A673 (cell line): ENCODE results near the gene MAPK12. TPM values are rescaled to one million over a fixed set of nuclear protein-coding genes. Genes with fewer than 3 reads are reported as not detected.

ENCODE experiments used
- BruUV-seq: library from RNA; stranded (reverse); fragments of 400-500 nt; replicated peaks from 2 replicates; lab custom pipeline; 2021; lab: Mats Ljungman, UMichigan
- CTCF ChIA-PET: fragments of 300-600 bp; sonication (Branson Sonifier 250); formaldehyde crosslinking; loops from one replicate; lab custom pipeline; 2022; ENCODE audit warnings: antibody characterized with exemption; lab: Charles Lee
- POLR2A ChIA-PET: fragments of 300-600 bp; sonication (Branson Sonifier 250); formaldehyde crosslinking; loops from one replicate; lab custom pipeline; 2022; ENCODE audit warnings: antibody characterized with exemption; ENCODE audit not compliant: low non-redundant PET; lab: Charles Lee
- DNase-seq: peaks from one replicate; pipeline ENCODE4 v3.0.0-alpha.2; 2015; ENCODE audit warnings: low spot score
- H3K27ac ChIP-seq: fragments of 200-600 bp; sonication (generic); 2 replicates; pipeline ENCODE4 v1.5.1; 2016; ENCODE audit warnings: mixed run types, low read depth, mild to moderate bottlenecking, mixed read lengths, antibody characterized with exemption, low read length; ENCODE audit not compliant: poor library complexity, severe bottlenecking
- H3K27me3 ChIP-seq: fragments of 200-600 bp; sonication (generic); replicated peaks from 2 replicates; pipeline ENCODE4 v1.6.1; 2017; ENCODE audit warnings: mixed run types, low read depth, mild to moderate bottlenecking, mixed read lengths, antibody characterized with exemption, low read length; ENCODE audit not compliant: insufficient read depth, poor library complexity
- H3K36me3 ChIP-seq: fragments of 200-600 bp; sonication (generic); 2 replicates; pipeline ENCODE4 v1.6.1; 2016; ENCODE audit warnings: mixed run types, mild to moderate bottlenecking, mixed read lengths, antibody characterized with exemption, low read length; ENCODE audit not compliant: insufficient read depth, poor library complexity, severe bottlenecking
- H3K4me1 ChIP-seq: fragments of 200-600 bp; sonication (generic); 2 replicates; pipeline ENCODE4 v1.6.1; 2017; ENCODE audit warnings: mixed run types, mild to moderate bottlenecking, mixed read lengths, antibody characterized with exemption, low read length; ENCODE audit not compliant: insufficient read depth, poor library complexity, severe bottlenecking
- H3K4me3 ChIP-seq: fragments of 200-600 bp; sonication (generic); 2 replicates; pipeline ENCODE4 v1.5.1; 2016; ENCODE audit warnings: low read depth, mixed run types, mild to moderate bottlenecking, mixed read lengths, low read length; ENCODE audit not compliant: poor library complexity, severe bottlenecking
- H3K9me3 ChIP-seq: fragments of 200-600 bp; sonication (generic); 2 replicates; pipeline ENCODE4 v1.6.1; 2016; ENCODE audit warnings: mixed run types, low read depth, mild to moderate bottlenecking, mixed read lengths, antibody characterized with exemption, low read length; ENCODE audit not compliant: poor library complexity, severe bottlenecking
- EZH2 ChIP-seq: fragments of 200-600 bp; sonication (generic); IDR thresholded peaks from 2 replicates; pipeline ENCODE4 v1.6.1; 2017; ENCODE audit warnings: borderline replicate concordance, low read depth, mild to moderate bottlenecking, mixed read lengths, antibody characterized with exemption, low read length; ENCODE audit not compliant: poor library complexity, severe bottlenecking
- intact Hi-C: fragments of 100-400 bp; cut with micrococcal nuclease; formaldehyde crosslinking; loops from one replicate; pipeline ENCODE4 v1.10.0; 2022; ENCODE audit not compliant: unreplicated experiment
- total RNA-seq: library from RNA; stranded (reverse); gene quantifications from 2 replicates; pipeline ENCODE4 v1.2.3, GENCODE V29; 2021
- TF ChIP-seq, protein P1 (sequence below): fragments of 300-800, 200-600 bp; sonication (generic); conservative IDR thresholded peaks from 2 replicates; pipeline ENCODE4 v1.5.1; 2017; ENCODE audit warnings: low read depth, mild to moderate bottlenecking, antibody characterized with exemption, low read length, moderate library complexity, mixed read lengths

MAPK12 gene
- total RNA-seq, 1 experiment from 2014 or later, result 20.8 TPM

DNA sequence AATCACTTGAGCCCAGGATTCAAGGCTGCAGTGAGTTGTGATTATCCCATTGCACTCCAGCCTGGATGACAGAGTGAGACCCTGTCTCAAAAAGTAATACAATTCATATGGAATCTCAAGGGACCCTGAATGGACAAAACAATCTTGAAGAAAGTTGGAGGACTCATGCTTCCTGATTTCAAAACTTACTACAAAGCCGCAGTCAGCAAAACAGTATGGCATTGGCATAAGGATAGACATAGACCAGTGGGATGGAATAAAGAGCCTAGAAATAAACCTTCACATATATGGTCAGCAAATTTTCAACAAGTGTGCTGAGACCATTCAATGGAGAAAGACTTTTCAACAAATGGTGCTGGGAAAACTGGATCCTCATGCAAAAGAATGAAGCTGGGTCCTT lies 58.2 kb downstream of the MAPK12 start:
- Histone ChIP-seq H3K36me3 (peaks cover 33% of the 10 kb centered on the region), H3K9me3 (peaks cover 5% of the 10 kb centered on the region), H3K27ac (no peak overlapping the region), H3K4me1 (peaks cover 10% of the 10 kb centered on the region), H3K4me3 (no peak overlapping the region), H3K27me3 (no peaks in the 10 kb centered on the region)
- POLR2A ChIA-PET, result no interaction called here
- TF ChIP-seq EZH2, result no peak
- TF ChIP-seq, protein P1, sequence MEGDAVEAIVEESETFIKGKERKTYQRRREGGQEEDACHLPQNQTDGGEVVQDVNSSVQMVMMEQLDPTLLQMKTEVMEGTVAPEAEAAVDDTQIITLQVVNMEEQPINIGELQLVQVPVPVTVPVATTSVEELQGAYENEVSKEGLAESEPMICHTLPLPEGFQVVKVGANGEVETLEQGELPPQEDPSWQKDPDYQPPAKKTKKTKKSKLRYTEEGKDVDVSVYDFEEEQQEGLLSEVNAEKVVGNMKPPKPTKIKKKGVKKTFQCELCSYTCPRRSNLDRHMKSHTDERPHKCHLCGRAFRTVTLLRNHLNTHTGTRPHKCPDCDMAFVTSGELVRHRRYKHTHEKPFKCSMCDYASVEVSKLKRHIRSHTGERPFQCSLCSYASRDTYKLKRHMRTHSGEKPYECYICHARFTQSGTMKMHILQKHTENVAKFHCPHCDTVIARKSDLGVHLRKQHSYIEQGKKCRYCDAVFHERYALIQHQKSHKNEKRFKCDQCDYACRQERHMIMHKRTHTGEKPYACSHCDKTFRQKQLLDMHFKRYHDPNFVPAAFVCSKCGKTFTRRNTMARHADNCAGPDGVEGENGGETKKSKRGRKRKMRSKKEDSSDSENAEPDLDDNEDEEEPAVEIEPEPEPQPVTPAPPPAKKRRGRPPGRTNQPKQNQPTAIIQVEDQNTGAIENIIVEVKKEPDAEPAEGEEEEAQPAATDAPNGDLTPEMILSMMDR, result no peak
- no TSS peak for BruUV-seq
- no peak for DNase-seq
- intact Hi-C loops, result no loop called here
- CTCF ChIA-PET, result no interaction called here

Other genes with a start within 250 kb of the MAPK12 start
- gene IL17REL, start 248.9 kb downstream of the MAPK12 start, total RNA-seq, result not detected in 2 replicates
- not detected in 2 replicates for gene TTLL8, start 203.4 kb downstream of the MAPK12 start, total RNA-seq
- gene MLC1, start 176.3 kb downstream of the MAPK12 start, total RNA-seq, result 0.37 and 0.75 TPM in 2 replicates
- gene MOV10L1, start 171.7 kb downstream of the MAPK12 start, total RNA-seq, result 0.33 TPM in 1 of 2 replicates, not detected in the other
- 7.6 and 9.1 TPM in 2 replicates for gene PANX2, start 91.0 kb downstream of the MAPK12 start, total RNA-seq
- 63.9 and 68.2 TPM in 2 replicates for gene TRABD, start 75.8 kb downstream of the MAPK12 start, total RNA-seq
- 39.2 and 41.3 TPM in 2 replicates for gene SELENOO, start 60.7 kb downstream of the MAPK12 start, total RNA-seq
- 31.0 and 33.1 TPM in 2 replicates for gene TUBGCP6, start 16.7 kb downstream of the MAPK12 start, total RNA-seq
- 38.6 and 42.8 TPM in 2 replicates for gene HDAC10, start 10.4 kb downstream of the MAPK12 start, total RNA-seq
- gene MAPK11, start 8.7 kb upstream of the MAPK12 start, total RNA-seq, result 5.4 and 10.4 TPM in 2 replicates
- 155 and 173 TPM in 2 replicates for gene PLXNB2, start 46.0 kb upstream of the MAPK12 start, total RNA-seq
- 5.3 and 10.8 TPM in 2 replicates for gene DENND6B, start 65.3 kb upstream of the MAPK12 start, total RNA-seq
- gene PPP6R2, start 81.6 kb upstream of the MAPK12 start, total RNA-seq, result 64.6 and 66.7 TPM in 2 replicates
- 97.2 and 107 TPM in 2 replicates for gene SBF1, start 213.4 kb upstream of the MAPK12 start, total RNA-seq
- 5.4 and 9.8 TPM in 2 replicates for gene ADM2, start 219.9 kb upstream of the MAPK12 start, total RNA-seq
- gene MIOX, start 225.2 kb upstream of the MAPK12 start, total RNA-seq, result 0.32 and 0.46 TPM in 2 replicates
- gene LMF2, start 246.0 kb upstream of the MAPK12 start, total RNA-seq, result 79.2 and 79.3 TPM in 2 replicates
- 135 TPM in 2 replicates for gene NCAPH2, start 246.5 kb upstream of the MAPK12 start, total RNA-seq